Cardiac muscle cell (in vitro differentiated cells and primary cell): Measurements from ENCODE around the gene KLHDC1. TPM values are rescaled to one million over a fixed set of nuclear protein-coding genes. Genes with fewer than 3 reads are reported as not detected.
"Not testable (repeated sequence)": the region's sequence is repeated elsewhere in the genome, so short reads cannot be mapped to it uniquely, and the experiment has no call there.

Source experiments
- DNase-seq, 2 donors: peaks; one replicate each; pipeline versions ENCODE4 v3.0.0 to v3.0.0-alpha.2; 2010 to 2017; ENCODE audit warnings: low read depth in 1 of 2, low spot score in 1 of 2
- H3K27ac ChIP-seq: fragments of 200-600 bp; sonication (generic); 2 replicates; pipeline ENCODE4 v1.5.1; 2016
- H3K27me3 ChIP-seq: fragments of 200-600 bp; sonication (generic); 2 replicates; pipeline ENCODE4 v1.6.0; 2016; ENCODE audit warnings: control low read depth
- H3K36me3 ChIP-seq: fragments of 200-600 bp; sonication (generic); 2 replicates; pipeline ENCODE4 v1.5.1; 2016; ENCODE audit warnings: control low read depth
- H3K4me1 ChIP-seq: fragments of 200-600 bp; sonication (generic); 2 replicates; pipeline ENCODE4 v1.8.1; 2017; ENCODE audit warnings: low read depth, mild to moderate bottlenecking, mixed run types
- H3K4me3 ChIP-seq: fragments of 200-600 bp; sonication (generic); 2 replicates; pipeline ENCODE4 v1.5.1; 2016; ENCODE audit warnings: mild to moderate bottlenecking
- H3K9me3 ChIP-seq: fragments of 200-600 bp; sonication (generic); 2 replicates; pipeline ENCODE4 v1.5.1; 2017; ENCODE audit warnings: low read depth, mild to moderate bottlenecking, control low read depth
- polyA plus RNA-seq: library from polyadenylated mRNA; unstranded; fragments of >200 nt; fragmentation: Nextera tagmentation; extraction: Ambion mirVana; gene quantifications from 2 replicates; pipeline ENCODE4 v1.2.1, GENCODE V29; 2016
- total RNA-seq: library from RNA; depleted of rRNA; stranded (reverse); fragments of >200 nt; gene quantifications from 2 replicates; pipeline ENCODE4 v1.2.3, GENCODE V29; 2016
- TF ChIP-seq, protein P1 (sequence below): IDR thresholded peaks from 2 replicates; pipeline ENCODE4 v1.5.1; 2012; ENCODE audit warnings: low read depth, mild to moderate bottlenecking, low read length

Gene KLHDC1
- total and polyA plus RNA-seq, 2 experiments from 2014 or later, result 2.6 to 4.1 TPM

DNA sequence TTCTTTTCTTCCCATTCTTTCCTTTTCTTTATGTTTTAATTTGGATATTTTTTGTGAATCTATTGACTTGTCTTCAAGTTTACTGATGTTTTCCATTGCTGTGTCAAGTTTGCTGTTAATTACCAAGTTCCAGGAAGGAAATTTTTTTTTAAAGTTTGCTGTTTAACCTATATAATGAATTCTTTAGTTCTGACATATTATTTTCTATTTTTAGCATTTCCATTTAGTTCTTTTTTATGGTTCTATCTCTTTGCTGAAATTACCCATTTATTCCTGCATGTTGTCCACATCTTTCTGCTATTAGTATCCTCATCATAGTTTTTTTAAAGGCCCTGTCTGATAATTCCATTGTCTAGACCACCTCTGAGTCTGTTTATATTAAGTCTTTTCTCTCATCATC is 27.8 kb downstream of the KLHDC1 start:
- H3K27ac ChIP-seq, result no peak overlapping the region
- H3K4me3 ChIP-seq, result no peak overlapping the region
- no peaks in the 10 kb centered on the region for H3K27me3 ChIP-seq
- no peak for DNase-seq
- no peaks in the 10 kb centered on the region for H3K36me3 ChIP-seq
- H3K4me1 ChIP-seq, result no peaks in the 10 kb centered on the region
- no peaks in the 10 kb centered on the region for H3K9me3 ChIP-seq
- TF ChIP-seq, protein P1, sequence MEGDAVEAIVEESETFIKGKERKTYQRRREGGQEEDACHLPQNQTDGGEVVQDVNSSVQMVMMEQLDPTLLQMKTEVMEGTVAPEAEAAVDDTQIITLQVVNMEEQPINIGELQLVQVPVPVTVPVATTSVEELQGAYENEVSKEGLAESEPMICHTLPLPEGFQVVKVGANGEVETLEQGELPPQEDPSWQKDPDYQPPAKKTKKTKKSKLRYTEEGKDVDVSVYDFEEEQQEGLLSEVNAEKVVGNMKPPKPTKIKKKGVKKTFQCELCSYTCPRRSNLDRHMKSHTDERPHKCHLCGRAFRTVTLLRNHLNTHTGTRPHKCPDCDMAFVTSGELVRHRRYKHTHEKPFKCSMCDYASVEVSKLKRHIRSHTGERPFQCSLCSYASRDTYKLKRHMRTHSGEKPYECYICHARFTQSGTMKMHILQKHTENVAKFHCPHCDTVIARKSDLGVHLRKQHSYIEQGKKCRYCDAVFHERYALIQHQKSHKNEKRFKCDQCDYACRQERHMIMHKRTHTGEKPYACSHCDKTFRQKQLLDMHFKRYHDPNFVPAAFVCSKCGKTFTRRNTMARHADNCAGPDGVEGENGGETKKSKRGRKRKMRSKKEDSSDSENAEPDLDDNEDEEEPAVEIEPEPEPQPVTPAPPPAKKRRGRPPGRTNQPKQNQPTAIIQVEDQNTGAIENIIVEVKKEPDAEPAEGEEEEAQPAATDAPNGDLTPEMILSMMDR, result no peak

DNA sequence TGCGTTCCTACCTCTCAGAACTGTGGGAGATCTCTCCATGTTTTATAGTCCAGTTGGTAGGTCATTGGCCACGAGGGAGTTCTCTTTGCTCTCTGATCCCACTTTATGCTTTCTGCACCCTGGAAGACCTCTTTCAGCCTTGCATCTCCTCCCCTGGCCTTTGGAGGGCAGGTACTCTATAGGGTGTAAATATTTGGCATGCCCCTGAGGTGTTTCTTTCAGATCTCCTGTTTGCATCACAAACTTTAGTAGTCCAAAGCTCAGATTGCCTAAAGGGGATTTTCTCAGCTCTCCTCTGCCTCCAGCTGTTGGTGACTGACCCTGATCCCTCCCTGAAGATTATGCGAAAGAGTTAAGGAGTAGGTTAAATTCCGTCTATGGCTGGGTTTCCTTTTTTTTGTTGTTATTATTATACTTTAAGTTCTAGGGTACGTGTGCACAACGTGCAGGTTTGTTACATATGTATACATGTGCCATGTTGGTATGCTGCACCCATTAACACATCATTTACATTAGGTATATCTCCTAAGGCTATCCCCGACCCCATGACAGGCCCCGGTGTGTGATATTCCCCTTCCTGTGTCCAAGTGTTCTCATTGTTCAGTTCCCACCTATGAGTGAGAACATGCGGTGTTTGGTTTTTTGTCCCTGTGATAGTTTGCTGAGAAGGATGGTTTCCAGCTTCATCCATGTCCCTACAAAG is 29.0 kb downstream of the KLHDC1 start:
- not testable (repeated sequence) for H3K9me3 ChIP-seq, H3K27me3 ChIP-seq, H3K4me3 ChIP-seq, H3K4me1 ChIP-seq, DNase-seq, H3K27ac ChIP-seq, H3K36me3 ChIP-seq

DNA sequence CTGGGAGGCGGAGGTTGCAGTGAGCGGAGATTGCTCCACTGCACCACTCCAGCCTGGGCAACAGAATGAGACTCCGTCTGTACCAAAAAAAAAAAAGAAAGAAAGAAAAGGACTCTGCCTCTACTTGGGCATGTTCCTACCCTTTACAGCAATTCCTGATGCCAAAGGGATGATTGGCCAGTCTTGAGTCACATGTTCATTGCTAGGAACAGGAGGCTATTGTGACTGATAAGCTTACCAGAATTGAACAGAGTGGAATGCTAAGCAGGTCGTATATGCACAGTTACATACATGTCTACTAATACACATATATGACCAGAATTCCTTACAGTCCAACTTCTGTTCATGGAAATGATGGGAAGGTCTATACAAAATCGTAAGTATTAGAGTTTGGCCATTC is 34.3 kb downstream of the KLHDC1 start:
- Histone ChIP-seq H3K27me3 (no peaks in the 10 kb centered on the region), H3K4me1 (no peaks in the 10 kb centered on the region), H3K4me3 (no peak overlapping the region), H3K36me3 (no peaks in the 10 kb centered on the region), H3K27ac (no peak overlapping the region), H3K9me3 (no peaks in the 10 kb centered on the region)
- TF ChIP-seq, protein P1, result no peak
- no peak for DNase-seq

DNA sequence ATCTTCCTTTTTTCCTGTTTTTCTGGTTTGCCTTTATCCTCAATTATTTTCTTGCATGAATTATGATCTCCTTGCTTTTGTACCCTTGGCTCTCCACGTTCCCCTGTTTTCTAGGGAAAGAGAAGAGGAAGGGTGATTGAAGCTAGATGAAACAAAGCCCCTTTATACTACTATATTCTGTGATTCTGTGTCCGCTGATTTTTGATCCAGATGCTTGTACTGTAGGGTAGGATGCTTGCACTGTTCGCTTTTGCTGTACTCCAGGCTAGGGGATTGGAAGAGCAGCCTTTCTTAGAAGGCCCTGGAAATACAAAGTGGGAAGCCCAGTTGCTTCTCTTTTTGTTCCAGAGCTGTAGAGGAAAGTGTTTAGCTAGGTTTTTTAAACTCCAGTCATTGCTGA is 40.0 kb downstream of the KLHDC1 start:
- no peak overlapping the region for H3K4me3 ChIP-seq
- no peaks in the 10 kb centered on the region for H3K36me3 ChIP-seq
- no peaks in the 10 kb centered on the region for H3K9me3 ChIP-seq
- no peaks in the 10 kb centered on the region for H3K27me3 ChIP-seq
- no peak for DNase-seq
- TF ChIP-seq, protein P1, result no peak
- H3K4me1 ChIP-seq, result no peaks in the 10 kb centered on the region
- H3K27ac ChIP-seq, result no peak overlapping the region

DNA sequence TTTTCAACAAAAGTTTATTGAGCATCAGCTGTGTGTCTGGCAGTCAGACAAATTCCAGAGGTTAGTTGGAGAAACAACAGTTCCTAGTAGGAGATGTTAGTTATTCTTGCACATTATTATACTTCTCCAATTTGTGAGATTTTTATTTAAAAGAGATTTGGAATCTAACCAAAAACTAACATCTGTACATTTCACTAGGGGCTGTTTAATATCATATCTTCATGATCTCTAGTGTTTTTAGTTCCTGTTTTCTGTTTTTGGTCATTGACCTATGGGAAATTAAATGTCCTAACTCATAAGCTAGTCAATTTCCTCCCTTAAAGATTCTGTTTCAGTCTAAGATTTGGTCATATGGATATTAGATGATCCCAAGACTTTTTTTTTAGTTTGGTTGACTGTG is 40.9 kb downstream of the KLHDC1 start:
- TF ChIP-seq, protein P1, result no peak
- no peak overlapping the region for H3K4me3 ChIP-seq
- no peak overlapping the region for H3K27ac ChIP-seq
- no peak for DNase-seq
- H3K4me1 ChIP-seq, result no peaks in the 10 kb centered on the region
- H3K27me3 ChIP-seq, result no peaks in the 10 kb centered on the region
- no peaks in the 10 kb centered on the region for H3K36me3 ChIP-seq
- no peaks in the 10 kb centered on the region for H3K9me3 ChIP-seq

DNA sequence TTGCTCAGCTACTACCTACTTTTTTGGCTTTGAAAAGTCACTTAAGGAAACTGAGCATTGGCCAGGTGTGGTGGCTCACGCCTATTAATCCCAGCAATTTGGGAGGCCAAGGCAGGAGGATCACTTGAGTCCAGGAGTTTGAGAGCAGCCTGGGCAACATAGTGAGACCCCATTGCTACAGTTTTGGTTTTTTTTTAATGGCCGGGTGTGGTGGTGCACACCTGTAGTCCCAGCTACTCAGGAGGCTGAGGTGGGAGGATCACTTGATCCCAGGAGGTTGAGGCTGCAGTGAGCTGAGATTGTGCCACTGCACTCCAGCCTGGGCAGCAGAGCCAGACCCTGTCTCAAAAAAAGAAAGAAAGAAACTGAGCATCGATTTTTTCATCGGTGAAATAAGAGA is 42.7 kb downstream of the KLHDC1 start:
- H3K4me3 ChIP-seq, H3K27ac ChIP-seq, H3K9me3 ChIP-seq, H3K4me1 ChIP-seq, H3K36me3 ChIP-seq, H3K27me3 ChIP-seq, DNase-seq: not testable (repeated sequence)
